GM19025 (cell line): ENCODE measurements around the gene ZNF831.

Experiments used
- ATAC-seq: cut with Tn5 transposase; IDR thresholded peaks from one replicate; pipeline ENCODE4 v1.9.1; 2021; ENCODE audit warnings: mild to moderate bottlenecking, low read depth, moderate library complexity; ENCODE audit not compliant: unreplicated experiment

The ZNF831 gene

GRCh38 chr20:59207742-59208357, 44.2 kb downstream of the ZNF831 start:
- ATAC-seq: no peak

GRCh38 chr20:59210186-59210585, 46.6 kb downstream of the ZNF831 start:
- no peak for ATAC-seq

DNA sequence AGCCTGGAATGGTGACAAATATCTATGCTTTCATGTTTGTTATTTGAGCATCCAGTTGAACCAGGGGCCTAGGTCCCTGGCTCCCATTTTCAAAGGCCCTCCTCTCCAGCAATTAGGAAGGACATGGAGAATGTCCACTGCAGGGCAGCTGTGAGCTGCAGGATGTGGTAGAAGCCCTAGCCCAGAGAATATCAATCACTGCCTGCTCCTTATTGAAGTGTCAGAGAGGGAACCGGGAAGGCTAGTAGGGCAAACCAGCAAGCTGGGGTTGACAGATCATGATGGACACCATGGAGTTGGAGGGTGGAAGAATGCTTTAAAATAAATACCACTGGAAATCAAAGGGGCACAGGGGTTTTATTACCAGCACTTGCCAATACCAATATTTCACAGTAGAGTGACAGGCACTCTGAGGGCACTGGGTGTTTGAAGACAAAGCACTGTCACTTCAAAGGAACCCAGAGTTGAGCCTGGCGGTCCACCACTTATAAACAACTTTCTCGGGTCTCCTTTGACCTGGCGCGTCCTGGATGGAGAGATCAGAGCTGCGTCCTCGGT, 47.7 kb downstream of the ZNF831 start:
- no peak for ATAC-seq

DNA sequence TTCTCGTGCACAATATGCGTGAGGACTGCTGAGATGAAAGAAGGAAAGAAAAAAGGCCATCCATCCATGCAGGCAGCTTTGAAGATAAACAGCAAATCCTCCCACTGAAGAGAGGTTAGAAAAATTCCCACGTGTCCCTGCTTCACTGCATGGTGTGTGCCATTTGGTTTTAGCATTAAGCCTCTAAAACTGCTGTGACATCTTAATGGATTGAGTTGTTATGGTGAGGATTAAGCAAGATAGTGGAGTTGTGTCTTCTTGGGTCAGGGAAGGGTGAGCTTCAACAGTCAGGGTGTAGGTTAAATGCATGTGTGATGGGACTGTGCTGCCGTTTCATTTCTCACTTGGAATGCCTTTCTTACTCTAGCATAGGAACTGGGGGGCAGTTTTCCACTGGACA, 50.5 kb downstream of the ZNF831 start:
- no peak for ATAC-seq

GRCh38 chr20:59214606-59215547, 51.3 kb downstream of the ZNF831 start:
- no peak for ATAC-seq

DNA sequence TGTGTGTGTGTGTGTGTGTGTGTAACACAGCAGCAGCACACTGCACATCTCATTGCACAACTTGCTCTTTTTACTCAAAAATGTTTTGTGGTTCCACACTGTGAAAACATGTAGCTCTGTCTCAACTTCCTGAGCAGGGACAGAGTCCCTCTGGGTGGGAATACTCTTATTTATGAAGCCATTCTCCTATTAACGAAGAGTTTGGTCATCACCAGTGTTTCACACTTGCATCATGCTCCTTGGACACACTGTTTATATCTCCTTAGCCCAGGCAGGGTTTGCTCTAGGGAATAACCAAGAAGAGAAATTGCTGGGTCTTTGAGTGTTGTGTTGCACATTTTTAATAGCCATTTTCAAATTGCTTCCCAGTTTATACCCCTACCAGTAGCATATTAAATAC, 53.6 kb downstream of the ZNF831 start:
- no peak for ATAC-seq

DNA sequence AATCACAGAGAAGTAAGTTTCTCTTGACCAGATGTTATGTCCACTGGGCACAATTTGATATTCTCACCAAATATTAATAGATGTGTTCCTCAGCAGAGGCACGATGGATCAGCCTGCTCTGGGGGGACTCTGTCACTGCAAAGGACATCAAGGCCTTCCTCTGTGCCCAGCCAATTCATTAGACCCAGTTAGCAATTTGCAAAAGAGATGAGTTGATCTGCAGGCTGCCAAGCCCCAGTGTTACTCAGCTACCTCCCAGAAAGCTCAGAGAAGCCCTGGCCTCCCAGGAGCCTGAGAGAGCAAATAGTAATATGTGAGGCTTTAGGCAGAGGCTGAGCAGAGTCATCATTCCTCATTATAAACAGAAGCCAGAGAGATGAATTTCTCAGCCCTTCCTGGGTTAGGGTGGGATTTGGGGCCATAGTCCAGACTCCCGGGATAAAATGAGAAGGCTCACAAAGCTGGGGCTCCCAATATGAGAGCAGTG, 54.2 kb downstream of the ZNF831 start:
- no peak for ATAC-seq

DNA sequence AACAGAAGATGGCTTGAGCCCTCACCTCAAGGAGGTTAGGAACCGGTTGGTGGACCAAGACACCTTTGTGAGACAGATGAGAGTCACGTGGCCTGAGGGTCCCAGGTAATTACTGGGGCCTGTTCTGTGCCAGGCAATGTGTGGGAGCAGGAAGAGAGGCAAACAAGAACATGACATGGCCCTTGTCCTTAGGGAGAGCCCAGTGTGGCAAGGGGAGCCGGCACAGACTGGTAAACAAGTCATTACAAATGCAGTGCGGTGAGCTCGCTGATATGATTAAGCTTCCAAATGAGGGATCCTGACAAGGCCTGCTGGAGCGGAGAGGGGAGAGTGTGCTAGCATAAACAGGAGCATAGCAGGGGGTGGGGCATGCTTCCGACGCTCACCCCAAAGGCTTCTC, 55.6 kb downstream of the ZNF831 start:
- ATAC-seq: no peak

- no peak for ATAC-seq
Observed at GRCh38 chr20:59220161-59220560, 56.5 kb downstream of the ZNF831 start.

DNA sequence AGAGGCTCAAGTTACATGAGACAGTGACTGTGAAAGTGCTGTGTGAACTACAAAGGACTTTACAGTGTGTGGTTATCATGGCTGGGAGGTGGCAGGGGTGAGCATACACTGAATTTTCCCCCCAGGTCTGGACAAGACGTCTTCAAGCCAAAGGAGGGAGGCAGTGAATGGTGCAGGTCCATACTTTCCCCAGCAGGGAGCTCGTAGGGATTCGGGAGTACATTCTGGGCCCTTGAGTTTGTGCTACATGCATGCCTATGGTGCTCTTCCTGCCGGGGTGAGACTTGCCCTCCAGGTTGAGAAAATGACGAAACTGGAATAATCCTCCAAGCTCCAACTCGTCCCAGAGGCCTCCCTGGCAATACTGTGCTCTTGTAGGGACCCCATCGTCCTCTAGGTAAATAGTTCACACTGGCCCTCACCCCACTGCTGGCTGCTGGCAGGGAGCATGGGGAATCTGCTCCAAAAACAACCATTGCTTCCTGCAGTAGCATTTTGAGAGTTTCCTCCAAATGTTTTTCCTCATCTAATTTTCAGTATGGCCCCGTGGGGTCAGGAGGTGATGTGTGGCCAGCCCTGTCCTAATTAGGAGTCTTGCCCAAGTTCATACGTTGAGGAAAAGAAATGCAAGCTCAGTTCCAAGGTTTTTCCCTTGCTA, 57.6 kb downstream of the ZNF831 start:
- ATAC-seq: no peak

DNA sequence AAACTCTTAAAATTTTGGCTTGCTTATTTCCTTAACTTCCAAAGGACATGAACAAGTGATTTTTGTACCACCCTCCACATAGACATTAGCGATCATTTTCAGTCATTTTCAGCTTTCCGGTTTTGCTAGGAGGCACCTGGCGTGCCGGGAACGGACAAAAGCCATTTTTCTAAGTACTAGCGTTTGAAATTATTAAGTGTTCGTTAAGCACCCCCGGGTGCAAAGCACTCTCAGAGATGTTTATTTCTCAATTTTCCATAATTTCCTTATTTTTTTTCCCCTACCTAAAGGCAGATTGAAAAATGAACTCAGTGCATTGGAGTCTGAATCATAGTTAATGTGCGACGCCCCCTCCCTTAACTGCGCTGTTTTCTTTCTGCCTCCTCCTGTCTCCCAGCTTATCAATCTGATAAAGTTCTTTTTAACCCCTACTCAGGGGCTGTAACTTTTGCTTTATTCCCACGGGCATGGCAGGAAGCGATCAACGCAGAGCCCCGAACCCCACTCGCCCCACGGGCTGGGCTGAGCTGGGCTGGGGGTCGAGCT, 58.2 kb downstream of the ZNF831 start:
- ATAC-seq: no peak

DNA sequence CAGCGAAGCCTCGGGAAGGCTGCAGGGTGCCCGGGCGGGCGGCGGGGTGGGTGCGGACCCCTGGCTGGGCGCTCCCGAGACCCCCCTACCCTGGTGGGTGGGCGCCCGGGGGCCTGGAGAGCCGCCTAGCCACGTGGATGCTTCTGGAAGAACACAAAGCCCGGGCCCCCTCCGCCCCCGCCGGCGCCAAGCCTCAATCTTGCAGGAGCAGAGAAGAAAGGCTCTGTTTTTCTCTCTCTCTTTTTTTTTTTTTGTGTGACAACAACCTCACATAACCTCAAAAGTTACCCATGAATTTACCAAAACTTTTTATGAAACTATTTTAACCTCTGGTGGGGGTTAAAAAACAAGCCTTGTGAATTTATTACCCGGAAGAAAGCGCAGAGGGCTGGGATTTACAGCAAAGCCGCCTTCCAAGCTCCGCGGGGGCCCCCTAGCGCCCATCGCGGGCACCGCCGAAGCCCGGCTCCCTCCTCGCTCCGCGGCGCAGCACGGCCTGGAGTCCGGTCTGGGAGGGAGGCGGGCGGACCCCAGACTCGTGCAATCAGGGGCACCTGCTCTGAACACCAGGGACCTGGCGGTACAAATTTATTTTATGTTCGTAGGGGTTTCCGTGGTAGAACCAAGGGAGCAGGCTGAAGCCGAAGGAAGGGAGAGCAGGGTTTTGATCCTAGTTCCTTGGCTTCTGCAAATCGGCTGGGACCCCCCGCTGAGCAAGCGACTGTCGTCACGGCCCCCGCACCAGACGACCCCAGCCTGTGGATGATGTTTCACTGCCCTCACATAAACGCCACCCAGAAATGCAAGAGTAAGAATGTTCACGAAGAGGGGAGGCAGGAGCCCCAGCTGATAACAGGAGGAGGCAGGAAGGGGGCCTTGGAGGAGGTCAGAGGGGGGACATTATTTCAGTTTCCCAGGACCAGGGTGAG, 58.9 kb downstream of the ZNF831 start:
- ATAC-seq: peak; percentile 61

DNA sequence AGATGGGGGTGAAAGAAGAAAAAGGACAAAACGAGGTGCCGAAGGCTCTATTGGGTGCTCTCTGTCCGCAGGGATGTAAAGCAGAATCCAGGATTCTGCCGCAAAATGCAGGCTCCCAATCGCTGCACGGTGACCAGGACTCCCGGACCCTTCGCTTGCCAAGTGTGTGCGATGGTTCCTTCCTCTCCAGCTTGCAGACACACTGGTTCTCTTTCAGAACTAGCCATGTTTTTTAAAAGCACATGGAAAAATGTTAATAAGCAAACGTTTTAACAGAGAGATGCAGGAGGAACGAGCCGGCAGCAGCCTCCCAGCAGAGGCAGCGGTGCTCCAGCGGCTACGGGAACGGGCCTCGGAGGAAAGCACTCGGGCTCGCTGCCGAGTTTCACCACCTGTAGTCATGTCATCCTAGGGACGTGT, 59.6 kb downstream of the ZNF831 start:
- no peak for ATAC-seq

DNA sequence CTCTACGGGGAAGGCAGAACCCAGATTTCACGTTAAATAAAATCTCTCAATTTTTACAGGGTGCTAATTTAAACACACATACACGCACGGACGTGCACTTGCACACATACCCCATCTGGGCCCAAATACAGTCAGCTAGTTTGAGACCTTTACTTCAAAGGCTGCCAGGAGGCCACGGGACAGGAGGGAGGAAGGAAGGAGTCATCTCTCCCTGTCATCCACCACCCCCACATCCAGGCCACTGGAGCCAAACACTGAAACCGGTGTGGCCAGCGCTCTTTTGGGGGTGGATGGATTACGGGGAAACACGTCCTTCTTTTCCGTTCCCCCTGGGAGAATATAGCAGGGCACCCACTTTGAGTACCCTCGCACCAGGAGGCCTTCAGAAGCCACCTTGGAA, 60.1 kb downstream of the ZNF831 start:
- ATAC-seq: no peak

DNA sequence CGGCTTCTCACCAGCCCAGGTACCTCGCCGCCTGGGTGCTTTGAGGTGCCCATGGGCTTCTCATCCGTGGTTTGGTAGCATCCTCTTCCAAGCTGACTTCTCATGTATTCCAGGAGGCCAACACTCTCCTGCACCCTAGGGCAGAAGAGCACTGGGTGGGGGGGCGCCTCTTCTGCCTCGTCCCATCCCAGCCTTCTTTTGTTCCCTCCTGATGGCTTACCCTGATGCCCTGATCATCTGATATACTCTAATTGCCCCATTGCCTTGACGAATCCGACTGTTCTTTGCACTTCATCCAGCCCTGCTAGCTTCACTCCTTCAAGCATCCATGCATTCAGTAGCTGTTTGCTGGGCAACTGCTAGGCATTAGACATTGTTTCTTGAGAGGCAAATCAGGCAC, 60.6 kb downstream of the ZNF831 start:
- ATAC-seq: no peak

GRCh38 chr20:59230385-59230784, 66.8 kb downstream of the ZNF831 start:
- ATAC-seq: no peak

DNA sequence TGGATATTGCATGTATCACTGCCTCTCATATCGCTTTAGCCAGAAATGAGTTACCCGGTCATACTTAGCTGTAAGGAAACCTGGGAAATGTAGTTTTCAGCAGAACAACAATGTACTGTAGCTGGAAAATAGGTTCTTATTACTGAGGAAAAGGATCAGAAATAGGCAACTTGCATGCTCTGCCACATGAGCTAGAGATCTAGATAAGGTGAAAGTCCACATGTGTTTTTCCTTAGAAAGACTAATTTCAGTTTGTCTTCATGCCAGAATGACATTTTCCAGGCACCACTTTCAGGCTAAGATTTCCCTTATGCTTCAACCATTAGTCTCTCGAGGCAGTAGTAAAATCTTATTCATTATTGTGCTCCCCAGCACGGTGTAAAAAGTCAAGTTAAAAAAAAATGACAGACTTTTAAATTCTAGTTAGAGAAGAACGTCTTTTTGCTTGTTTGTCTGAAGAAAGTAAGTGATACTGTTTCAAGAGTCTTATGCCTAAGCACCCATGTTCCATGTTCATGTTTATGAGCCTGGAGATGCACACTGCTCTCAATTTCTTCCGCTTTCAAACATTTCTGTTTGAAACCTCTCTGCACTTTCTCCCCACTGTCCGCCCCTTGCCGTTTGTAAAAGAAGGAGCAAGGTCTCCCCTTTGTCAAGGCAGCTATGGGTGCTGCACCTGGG, 67.6 kb downstream of the ZNF831 start:
- no peak for ATAC-seq

DNA sequence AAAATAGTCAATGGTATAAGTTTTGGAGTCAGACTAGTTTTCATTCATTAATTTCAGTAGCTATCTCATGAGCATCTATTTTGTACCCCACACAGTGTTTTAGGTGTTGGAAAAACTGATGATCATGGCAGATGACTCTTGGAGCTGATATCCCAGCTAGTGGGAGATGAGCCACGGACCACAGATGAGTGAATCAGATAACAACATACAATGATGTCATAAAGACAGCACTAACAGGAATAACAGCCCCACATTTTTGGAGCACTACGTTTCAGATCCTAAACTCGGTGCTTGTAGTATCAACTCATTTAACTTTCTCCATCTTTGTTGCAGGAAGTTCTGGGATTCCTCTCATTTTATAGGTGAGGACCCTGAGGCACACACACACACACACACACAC, 69.0 kb downstream of the ZNF831 start:
- ATAC-seq: no peak

DNA sequence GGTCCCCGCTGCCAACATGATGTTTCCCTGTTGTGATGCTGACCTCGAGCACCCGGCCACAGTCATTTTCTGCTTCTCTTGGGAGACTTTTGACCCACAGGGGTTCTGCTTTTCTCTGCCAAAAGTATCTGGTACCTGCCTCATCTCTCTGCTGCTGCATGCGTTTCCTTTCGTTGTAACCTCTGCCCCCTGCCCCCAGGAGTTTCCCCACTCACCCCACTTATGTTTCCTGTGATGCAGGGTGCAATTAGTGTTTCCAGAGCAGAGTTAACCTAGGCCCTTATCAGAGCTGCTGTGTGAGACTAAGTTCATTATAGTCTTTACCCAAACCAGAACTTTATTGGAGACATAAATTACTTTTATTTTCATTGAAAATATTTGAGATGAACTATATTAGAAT, 71.6 kb downstream of the ZNF831 start:
- no peak for ATAC-seq
